ENCODE results near the gene VEZF1.

The VEZF1 gene

DNA sequence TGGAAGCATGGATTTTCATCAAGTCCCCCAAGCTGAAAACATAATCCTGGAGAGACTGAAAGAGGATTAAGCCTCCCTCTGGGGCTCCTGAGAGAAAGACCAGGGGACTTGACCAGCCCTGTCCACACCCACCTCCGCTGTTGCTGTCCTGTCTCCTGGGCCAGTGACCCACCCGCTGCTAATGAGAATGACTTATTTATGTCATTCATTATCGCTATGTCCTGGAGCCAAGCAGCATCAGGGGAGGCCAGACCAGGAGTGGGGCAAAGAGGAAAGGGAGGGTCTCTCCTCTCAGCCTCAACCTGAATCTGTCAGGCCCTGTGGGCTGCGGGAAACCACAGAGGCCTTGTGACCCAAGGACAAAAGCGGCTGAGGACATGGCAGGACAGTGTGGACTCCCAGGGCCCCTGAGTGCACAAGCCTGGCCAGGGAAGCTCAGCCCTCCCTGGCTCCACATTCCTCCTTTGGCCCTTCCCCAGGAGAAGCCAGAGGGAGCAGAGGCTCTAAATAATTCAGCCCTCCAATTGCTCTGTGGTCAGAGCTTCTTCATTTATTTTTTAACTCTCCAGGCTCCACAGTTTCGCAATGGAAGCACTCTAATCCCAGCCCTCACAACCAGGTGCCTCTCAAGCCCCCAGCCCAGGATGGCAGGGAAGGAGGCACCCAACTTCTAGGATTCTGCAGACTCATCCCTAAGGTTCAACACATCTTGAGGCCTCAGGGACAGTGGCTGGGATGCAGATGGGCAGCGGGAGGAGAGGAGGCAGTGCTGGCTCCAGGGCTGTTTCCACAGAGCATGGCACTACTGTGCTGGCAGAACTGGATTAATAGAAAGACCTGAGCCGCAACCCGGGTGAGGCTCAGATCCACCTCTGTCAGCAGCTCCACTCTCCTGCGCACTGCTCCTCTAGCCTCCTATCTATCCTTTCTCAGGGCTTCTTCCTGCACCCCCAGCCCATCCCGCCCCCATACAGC, 51.9 kb downstream of the VEZF1 start:
- in situ Hi-C loops (cut with MboI; ENCODE audit: low sequenced_read_pairs), result no loop called here

DNA sequence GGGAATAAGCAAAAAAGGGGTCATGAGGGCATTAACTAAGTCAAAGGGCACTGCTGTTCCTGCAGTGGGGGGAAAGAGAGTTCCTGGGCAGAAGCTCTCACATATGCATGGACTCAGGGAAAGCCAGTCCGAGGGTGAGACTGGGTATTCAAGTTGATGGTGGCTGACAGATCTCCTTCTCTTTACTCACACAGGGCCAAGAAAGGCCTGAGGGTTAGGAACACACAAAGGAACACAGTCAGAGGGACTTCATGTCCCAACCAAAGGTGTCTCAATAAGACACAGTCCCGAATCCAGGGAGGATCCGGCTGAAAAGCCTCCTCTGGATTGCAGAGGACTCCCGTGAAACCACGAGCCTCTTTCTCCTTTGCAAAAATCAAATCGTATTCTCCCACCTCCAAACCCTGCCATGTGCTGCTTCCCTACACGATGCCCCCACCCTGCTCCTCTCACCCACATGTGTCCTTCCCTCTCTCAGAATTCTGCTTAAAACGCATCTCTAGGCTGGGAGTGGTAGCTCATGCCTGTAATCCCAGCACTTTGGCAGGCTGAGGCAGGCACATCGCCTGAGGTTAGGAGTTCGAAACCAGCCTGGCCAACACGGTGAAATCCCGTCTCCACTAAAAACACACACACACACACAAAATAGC, 56.4 kb downstream of the VEZF1 start:
- in situ Hi-C loops (cut with MboI; ENCODE audit: low sequenced_read_pairs), result no loop called here

DNA sequence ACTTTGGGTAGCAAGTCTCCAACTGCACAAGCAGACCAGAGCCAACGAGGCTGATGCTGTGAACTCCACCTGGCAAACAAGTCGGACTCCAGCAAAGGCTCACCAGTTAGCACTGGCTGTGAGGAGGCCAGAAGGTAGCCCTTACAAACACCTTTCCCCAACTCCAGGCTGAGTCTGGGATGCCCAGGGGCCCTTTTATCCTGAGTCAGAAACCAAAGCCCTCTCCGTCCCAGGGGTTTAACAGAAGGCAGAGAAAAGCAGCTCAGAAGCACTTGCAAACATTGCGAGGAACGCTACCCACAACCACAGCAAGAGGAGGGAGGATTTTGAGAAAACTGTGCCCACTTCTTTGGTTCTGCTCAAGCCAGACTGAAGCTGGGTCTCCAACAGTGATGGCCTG, 57.8 kb downstream of the VEZF1 start:
- in situ Hi-C loops (cut with MboI; ENCODE audit: low sequenced_read_pairs), result no loop called here

DNA sequence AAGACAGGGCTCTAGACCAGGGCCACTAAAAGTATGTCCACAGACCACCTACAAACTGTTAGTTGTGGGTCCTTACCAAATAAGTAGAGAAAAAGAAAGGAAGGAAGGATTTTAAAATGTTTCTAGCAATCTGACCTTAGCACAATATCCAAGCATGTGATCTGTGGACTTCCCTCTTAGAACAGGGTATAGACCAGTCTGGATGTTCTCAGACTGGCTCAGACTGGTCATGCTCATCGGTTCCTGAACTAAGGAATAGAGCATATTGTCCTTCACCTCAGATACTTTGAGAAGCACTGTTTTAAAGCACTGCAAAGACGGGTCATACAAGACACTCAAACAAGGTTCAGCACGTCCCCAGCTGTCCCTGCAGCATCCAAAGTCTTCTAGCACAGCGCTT, 58.7 kb downstream of the VEZF1 start:
- in situ Hi-C loops (cut with MboI; ENCODE audit: low sequenced_read_pairs), result no loop called here

DNA sequence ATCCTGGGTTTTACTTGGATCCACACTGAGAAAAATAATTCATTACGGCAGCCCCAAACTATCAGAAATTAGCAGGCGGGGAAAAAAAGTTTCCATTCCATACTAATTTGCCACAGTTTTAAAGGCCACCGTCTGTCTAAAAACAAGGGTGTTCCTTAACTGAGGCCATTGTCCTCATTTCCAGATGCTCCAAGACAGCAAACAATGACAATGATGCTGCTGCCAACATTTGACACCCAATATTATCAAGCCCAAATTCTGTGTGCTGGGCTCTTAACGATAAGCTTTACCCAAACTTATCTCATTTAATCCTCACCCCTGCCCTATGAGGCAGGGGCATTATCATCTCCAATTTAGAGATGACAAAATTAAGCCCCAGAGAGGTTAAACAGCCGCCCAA, 59.1 kb downstream of the VEZF1 start:
- in situ Hi-C loops (cut with MboI; ENCODE audit: low sequenced_read_pairs), result no loop called here

DNA sequence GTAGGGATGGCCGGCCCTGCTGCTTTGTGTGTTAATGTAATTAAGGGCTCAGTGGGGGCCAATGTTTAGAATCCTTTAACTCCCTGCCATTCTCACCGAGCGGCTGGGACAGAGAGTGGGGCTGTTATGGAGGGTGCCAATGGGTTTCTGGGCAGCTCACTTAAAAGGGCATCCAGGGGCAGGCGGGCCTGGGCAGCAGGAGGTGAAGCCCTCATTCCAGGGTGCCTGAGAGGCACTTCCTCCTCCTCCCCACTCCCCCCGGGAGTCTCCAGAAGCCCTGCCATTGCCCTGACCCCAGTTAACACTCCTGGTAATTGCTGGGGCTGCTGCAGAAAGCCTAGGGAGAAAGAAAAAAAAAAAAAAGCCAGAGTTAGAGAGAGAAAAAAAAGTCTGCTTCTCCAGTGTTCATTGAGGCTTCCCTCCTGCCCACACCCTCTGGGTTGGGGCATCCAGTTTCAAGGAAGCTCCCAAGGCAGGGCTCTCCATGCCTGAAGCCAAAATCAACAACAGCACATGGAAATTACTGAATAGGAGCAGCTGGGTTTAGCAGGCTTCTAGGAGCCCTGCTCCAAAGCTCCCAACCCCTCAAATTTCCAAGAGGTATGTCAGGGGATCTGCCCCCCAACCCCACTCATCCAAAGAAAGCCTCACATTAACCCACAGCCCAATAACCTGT, 60.9 kb downstream of the VEZF1 start:
- in situ Hi-C loops (cut with MboI; ENCODE audit: low sequenced_read_pairs), result no loop called here

DNA sequence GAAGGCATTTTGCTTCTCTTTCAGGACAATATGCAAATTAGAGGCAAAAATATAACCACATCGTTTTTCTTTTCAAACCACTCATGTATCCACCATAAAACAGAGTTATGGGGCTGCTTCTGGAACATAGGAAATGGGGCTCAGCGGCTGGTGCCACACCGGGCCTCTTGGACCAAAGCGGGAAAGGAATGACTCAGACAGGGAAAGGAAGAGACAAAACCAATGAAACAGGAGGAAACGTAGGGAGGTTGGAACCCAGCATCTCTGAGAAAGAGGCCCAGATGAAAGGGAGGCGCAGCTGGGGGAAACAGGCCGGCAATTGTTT, 61.4 kb downstream of the VEZF1 start:
- in situ Hi-C loops (cut with MboI; ENCODE audit: low sequenced_read_pairs), result no loop called here

DNA sequence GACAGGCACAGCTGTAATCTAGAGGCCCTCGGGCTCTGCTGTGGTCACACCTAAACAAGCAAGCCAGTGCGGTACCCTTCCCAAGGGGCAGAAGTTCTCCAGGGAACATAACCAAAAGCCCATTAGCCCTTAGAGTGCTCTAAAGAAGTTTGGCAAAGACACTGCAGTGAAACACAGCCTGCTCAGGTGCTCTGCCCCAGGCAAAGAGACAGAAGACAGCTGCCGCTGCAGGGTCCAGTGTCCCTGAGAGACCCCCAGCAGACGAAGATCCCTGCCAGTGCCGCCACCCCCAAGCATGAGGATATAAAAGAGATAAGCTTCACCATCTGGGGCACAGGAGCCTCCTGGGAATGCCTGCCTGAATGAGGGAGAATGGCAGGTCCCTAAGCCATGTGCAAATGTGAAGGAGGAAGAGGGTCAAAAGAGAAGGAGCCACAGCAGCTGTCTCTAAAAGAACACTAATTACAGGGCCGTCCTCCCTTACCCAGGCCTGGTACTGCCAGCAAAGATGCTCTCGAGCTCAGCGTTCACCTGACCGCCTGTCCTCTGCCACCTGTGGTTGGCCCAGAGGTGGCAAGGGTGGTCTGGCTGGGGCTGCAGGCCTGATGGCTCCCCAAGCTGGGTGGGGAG, 62.6 kb downstream of the VEZF1 start:
- in situ Hi-C loops (cut with MboI; ENCODE audit: low sequenced_read_pairs), result no loop called here

DNA sequence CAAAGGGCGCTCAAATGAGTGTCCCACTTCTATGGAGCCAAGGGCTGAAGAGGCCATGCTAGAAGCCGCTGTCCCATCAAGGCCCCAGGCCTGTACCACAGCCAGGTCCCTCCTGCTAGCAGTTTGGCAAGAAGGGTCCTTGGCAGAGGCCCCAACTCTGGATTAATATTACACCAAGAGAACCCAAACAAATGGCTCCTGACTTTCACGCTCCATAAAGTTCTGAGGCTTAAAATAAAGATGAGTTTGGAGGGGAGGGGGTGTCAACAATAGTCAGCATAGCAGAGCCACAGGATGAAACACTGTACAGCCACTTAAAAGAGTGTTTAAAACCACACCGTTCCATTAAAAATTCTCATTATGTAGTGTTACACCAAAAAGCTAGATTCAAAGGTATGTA, 63.4 kb downstream of the VEZF1 start:
- in situ Hi-C loops (cut with MboI; ENCODE audit: low sequenced_read_pairs), result no loop called here
